A549 (cell line): ENCODE results near the gene DERA.

Experiments
- BHLHE40 ChIP-seq: IDR thresholded peaks from 2 replicates; pipeline ENCODE4 v1.6.1; 2012; ENCODE audit warnings: low read depth, low read length, inconsistent platforms
- CTCF ChIP-seq: fragments of >200 bp; sonication (Bioruptor Twin); formaldehyde crosslinking; IDR thresholded peaks from 3 replicates; pipeline ENCODE4 v1.5.1; 2016
- POLR2A ChIP-seq: IDR thresholded peaks from 2 replicates; pipeline ENCODE4 v1.6.1; 2012; ENCODE audit warnings: mild to moderate bottlenecking, low read length
- RAD21 ChIP-seq, 2 experiments: fragments of >200 bp in 1 of 2; sonication (Bioruptor Twin) in 1 of 2; formaldehyde crosslinking in 1 of 2; IDR thresholded peaks in 1 of 2; conservative IDR thresholded peaks in 1 of 2; 2 replicates in 1 of 2; 3 replicates in 1 of 2; pipeline ENCODE4 v1.6.1; 2012 to 2018; ENCODE audit warnings: inconsistent platforms in 1 of 2

- no peak for TF ChIP-seq CTCF
- no peak for TF ChIP-seq RAD21 (conservative IDR thresholded peaks at IDR 0.05 in 1 of 2, IDR thresholded peaks at IDR 0.05 in 1 of 2)
- no peak for TF ChIP-seq BHLHE40
- TF ChIP-seq POLR2A: no peak
Measured at GRCh38 chr12:15868186-15868585, 42.9 kb upstream of the DERA start.
